Smooth muscle cell (in vitro differentiated cells): ENCODE data around the gene TTC8. TPM values are rescaled to one million over a fixed set of nuclear protein-coding genes. Genes with fewer than 3 reads are reported as not detected.

Source experiments
- DNase-seq: peaks from one replicate; lab custom pipeline; 2025; ENCODE audit not compliant: unreplicated experiment; lab: John Stamatoyannopoulos, UW
- H2AFZ ChIP-seq: fragments of 200-600 bp; sonication (generic); 2 replicates; pipeline ENCODE4 v1.6.0; 2016; ENCODE audit warnings: antibody characterized with exemption, low read depth, mild to moderate bottlenecking
- H3F3A ChIP-seq: fragments of 200-600 bp; sonication (generic); 2 replicates; pipeline ENCODE4 v1.6.0; 2017; ENCODE audit warnings: antibody characterized with exemption, low read depth
- H3K27ac ChIP-seq: fragments of 200-600 bp; sonication (generic); 2 replicates; pipeline ENCODE4 v1.5.1; 2016; ENCODE audit warnings: low read depth, mild to moderate bottlenecking
- H3K27me3 ChIP-seq: fragments of 200-600 bp; sonication (generic); 2 replicates; pipeline ENCODE4 v1.6.1; 2016; ENCODE audit warnings: low read depth, mild to moderate bottlenecking
- H3K36me3 ChIP-seq: fragments of 200-600 bp; sonication (generic); 2 replicates; pipeline ENCODE4 v1.5.1; 2016; ENCODE audit warnings: low read depth
- H3K4me1 ChIP-seq: fragments of 200-600 bp; sonication (generic); 2 replicates; pipeline ENCODE4 v1.5.1; 2016; ENCODE audit warnings: low read depth
- H3K4me2 ChIP-seq: fragments of 200-600 bp; sonication (generic); 2 replicates; pipeline ENCODE4 v1.6.0; 2016; ENCODE audit warnings: mild to moderate bottlenecking
- H3K4me3 ChIP-seq: fragments of 200-600 bp; sonication (generic); 2 replicates; pipeline ENCODE4 v1.5.1; 2016; ENCODE audit warnings: mild to moderate bottlenecking
- H3K79me2 ChIP-seq: fragments of 200-600 bp; sonication (generic); 2 replicates; pipeline ENCODE4 v1.6.0; 2016; ENCODE audit warnings: low read depth, mild to moderate bottlenecking
- H3K9ac ChIP-seq: fragments of 200-600 bp; sonication (generic); 2 replicates; pipeline ENCODE4 v1.6.0; 2016; ENCODE audit warnings: low read depth
- H3K9me3 ChIP-seq: fragments of 200-600 bp; sonication (generic); replicated peaks from 2 replicates; pipeline ENCODE4 v1.5.1; 2016; ENCODE audit warnings: low read depth
- H4K20me1 ChIP-seq: fragments of 200-600 bp; sonication (generic); 2 replicates; pipeline ENCODE4 v1.6.0; 2016; ENCODE audit warnings: low read depth
- WGBS: methylation state at CpG from one replicate; pipeline ENCODE4 v1.1.7; 2016; ENCODE audit warnings: low lambda C conversion rate; 5-methylcytosine and 5-hydroxymethylcytosine counted together
- polyA plus RNA-seq: library from polyadenylated mRNA; unstranded; fragments of >200 nt; fragmentation: Nextera tagmentation; extraction: Ambion mirVana; gene quantifications from 2 replicates; pipeline ENCODE4 v1.2.1, GENCODE V29; 2016
- total RNA-seq: library from RNA; depleted of rRNA; stranded (reverse); fragments of >200 nt; gene quantifications from 2 replicates; pipeline ENCODE4 v1.2.3, GENCODE V29; 2014
- TF ChIP-seq, protein P1 (sequence below): fragments of 200-600 bp; sonication (generic); IDR thresholded peaks from 2 replicates; pipeline ENCODE4 v1.5.1; 2017; ENCODE audit warnings: borderline replicate concordance, mild to moderate bottlenecking, antibody characterized with exemption; ENCODE audit not compliant: insufficient read depth, poor library complexity, severe bottlenecking

The TTC8 gene
- total and polyA plus RNA-seq, 2 experiments from 2014 or later, result 20.0 to 58.9 TPM

DNA sequence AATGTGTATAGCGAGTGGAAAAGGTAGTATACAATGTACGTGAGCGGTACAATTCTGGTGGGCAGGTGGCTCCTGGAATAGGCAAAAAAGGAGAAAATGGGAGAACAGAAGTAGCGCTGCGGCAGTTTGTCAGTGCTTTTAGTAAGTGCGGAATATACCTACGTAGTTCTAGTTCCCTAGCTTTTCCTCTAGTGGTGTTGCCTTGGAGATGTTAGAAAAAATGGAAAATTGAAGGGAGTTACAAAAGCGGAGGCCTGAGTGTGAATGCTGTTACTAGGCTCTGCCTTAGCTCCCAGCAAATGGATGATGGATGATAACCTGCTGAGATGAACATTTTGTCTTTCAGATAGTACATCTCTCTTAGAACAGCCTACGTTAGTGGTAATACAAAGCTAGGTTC, 1.1 kb downstream of the TTC8 start:
- no peaks in the 10 kb centered on the region for H4K20me1 ChIP-seq
- H3K9ac ChIP-seq, result no peak overlapping the region
- WGBS, result 92% methylated on average over 9 of the region's 9 CpGs
- TF ChIP-seq, protein P1, sequence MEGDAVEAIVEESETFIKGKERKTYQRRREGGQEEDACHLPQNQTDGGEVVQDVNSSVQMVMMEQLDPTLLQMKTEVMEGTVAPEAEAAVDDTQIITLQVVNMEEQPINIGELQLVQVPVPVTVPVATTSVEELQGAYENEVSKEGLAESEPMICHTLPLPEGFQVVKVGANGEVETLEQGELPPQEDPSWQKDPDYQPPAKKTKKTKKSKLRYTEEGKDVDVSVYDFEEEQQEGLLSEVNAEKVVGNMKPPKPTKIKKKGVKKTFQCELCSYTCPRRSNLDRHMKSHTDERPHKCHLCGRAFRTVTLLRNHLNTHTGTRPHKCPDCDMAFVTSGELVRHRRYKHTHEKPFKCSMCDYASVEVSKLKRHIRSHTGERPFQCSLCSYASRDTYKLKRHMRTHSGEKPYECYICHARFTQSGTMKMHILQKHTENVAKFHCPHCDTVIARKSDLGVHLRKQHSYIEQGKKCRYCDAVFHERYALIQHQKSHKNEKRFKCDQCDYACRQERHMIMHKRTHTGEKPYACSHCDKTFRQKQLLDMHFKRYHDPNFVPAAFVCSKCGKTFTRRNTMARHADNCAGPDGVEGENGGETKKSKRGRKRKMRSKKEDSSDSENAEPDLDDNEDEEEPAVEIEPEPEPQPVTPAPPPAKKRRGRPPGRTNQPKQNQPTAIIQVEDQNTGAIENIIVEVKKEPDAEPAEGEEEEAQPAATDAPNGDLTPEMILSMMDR, result no peak
- peak overlapping the region; percentile 73 for H3K4me3 ChIP-seq
- H3F3A ChIP-seq, result peaks cover 3% of the 10 kb centered on the region
- H3K79me2 ChIP-seq, result peaks cover 28% of the 10 kb centered on the region
- H3K27ac ChIP-seq, result peak overlapping the region; percentile 96
- H3K4me2 ChIP-seq, result peak overlapping the region; percentile 97
- no peaks in the 10 kb centered on the region for H3K36me3 ChIP-seq
- no peaks in the 10 kb centered on the region for H3K9me3 ChIP-seq
- no peaks in the 10 kb centered on the region for H3K27me3 ChIP-seq
- peaks cover 13% of the 10 kb centered on the region for H3K4me1 ChIP-seq
- DNase-seq, result no peak
- H2AFZ ChIP-seq, result peak overlapping the region; percentile 100

DNA sequence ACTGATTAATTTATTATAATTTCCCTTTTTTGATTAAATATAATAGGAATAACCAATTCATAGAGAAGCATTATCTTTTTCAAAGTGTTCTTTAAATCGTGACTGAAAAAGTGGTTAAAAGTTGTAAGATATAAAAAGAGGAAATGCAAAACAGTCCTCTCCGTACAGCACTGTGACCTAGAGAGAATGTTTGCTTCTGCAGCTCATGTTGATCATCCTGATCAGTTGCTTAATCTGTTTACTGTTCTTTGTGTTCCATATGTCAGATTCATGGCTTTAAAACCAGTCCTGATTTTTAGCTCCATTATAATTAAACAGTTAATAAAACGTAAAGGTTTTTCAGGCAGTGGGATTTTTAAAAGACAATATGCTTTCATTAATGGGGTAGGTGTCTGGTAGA, 4.7 kb downstream of the TTC8 start:
- Histone ChIP-seq H3K27me3 (no peaks in the 10 kb centered on the region), H3K4me3 (no peak overlapping the region), H3K4me1 (peaks cover 7% of the 10 kb centered on the region), H4K20me1 (peaks cover 4% of the 10 kb centered on the region), H3K27ac (no peak overlapping the region), H3K79me2 (peaks cover 40% of the 10 kb centered on the region), H3F3A (no peaks in the 10 kb centered on the region), H3K36me3 (no peaks in the 10 kb centered on the region), H3K9me3 (no peaks in the 10 kb centered on the region), H3K9ac (no peak overlapping the region), H3K4me2 (no peak overlapping the region), H2AFZ (no peak overlapping the region)
- WGBS, result 67% methylated on average over 3 of the region's 3 CpGs
- TF ChIP-seq, protein P1, result no peak
- no peak for DNase-seq

DNA sequence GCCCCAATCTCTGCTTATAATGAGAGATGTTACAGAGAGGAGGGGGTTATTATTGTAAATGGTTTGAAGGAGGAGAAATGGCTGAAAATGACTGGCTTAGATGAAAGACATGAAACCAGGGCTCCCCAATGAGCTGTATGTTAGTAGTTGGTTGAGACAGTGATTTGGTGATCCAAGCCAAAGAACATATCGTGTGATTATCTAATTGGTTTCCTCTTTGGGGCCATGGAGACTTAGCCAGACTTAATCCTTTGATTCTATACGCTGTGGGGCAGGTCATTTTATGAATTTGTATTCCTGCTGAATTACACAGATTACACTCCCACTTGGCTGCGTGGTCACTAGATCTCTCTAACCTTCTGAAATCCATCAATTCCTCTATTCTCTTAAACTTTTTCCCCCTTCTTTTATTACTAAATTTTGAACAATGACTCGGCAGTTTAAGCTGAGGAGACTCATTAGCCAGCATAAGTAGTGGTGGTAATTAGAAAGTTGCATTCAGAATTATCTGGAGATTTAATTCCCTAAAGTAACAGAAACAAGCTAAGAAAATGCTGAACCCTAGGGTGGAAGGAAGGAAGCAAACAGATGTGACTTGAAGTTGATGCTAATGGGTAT, 5.3 kb downstream of the TTC8 start:
- Histone ChIP-seq H3K4me3 (no peak overlapping the region), H3K4me1 (peaks cover 7% of the 10 kb centered on the region), H3F3A (no peaks in the 10 kb centered on the region), H3K79me2 (peaks cover 40% of the 10 kb centered on the region), H3K27me3 (no peaks in the 10 kb centered on the region), H3K36me3 (no peaks in the 10 kb centered on the region), H3K27ac (no peak overlapping the region), H3K9ac (no peak overlapping the region), H3K9me3 (no peaks in the 10 kb centered on the region), H4K20me1 (peaks cover 4% of the 10 kb centered on the region), H2AFZ (no peak overlapping the region), H3K4me2 (no peak overlapping the region)
- WGBS, result 79% methylated on average over 4 of the region's 4 CpGs
- TF ChIP-seq, protein P1, result no peak
- DNase-seq, result no peak

DNA sequence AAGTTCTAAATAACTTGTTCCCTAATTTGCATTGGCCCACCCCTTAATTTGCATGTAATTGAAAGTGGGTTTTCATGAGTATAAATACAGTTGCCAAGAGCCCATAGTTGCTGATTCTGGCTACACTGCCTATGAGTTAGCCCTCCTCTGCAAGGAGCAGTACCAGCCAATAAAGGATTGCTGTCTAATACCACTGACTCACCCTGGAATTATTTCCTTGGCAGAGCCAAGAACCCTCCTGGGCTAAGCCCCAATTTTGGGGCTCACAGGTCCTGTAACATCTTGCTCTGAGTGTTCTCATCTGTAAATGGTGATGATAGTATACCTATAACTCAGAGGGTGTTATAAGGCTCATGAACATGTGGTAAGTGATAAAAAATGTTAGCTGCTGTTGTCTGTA, 6.8 kb downstream of the TTC8 start:
- Histone ChIP-seq H4K20me1 (peaks cover 4% of the 10 kb centered on the region), H3F3A (no peaks in the 10 kb centered on the region), H3K4me2 (no peak overlapping the region), H3K4me1 (no peaks in the 10 kb centered on the region), H3K36me3 (no peaks in the 10 kb centered on the region), H2AFZ (no peak overlapping the region), H3K27ac (no peak overlapping the region), H3K9me3 (no peaks in the 10 kb centered on the region), H3K9ac (no peak overlapping the region), H3K27me3 (no peaks in the 10 kb centered on the region), H3K79me2 (peaks cover 34% of the 10 kb centered on the region), H3K4me3 (no peak overlapping the region)
- no peak for DNase-seq
- TF ChIP-seq, protein P1, result no peak
